HG03439 (cell line): Measurements from ENCODE around the gene ZFP36L1.

Source experiments
- ATAC-seq: cut with Tn5 transposase; IDR thresholded peaks from one replicate; pipeline ENCODE4 v1.9.1; 2021; ENCODE audit warnings: mild to moderate bottlenecking, moderate library complexity; ENCODE audit not compliant: unreplicated experiment

Gene ZFP36L1

GRCh38 chr14:68816183-68816942, 23.5 kb upstream of the ZFP36L1 start:
- peak; percentile 46 for ATAC-seq

DNA sequence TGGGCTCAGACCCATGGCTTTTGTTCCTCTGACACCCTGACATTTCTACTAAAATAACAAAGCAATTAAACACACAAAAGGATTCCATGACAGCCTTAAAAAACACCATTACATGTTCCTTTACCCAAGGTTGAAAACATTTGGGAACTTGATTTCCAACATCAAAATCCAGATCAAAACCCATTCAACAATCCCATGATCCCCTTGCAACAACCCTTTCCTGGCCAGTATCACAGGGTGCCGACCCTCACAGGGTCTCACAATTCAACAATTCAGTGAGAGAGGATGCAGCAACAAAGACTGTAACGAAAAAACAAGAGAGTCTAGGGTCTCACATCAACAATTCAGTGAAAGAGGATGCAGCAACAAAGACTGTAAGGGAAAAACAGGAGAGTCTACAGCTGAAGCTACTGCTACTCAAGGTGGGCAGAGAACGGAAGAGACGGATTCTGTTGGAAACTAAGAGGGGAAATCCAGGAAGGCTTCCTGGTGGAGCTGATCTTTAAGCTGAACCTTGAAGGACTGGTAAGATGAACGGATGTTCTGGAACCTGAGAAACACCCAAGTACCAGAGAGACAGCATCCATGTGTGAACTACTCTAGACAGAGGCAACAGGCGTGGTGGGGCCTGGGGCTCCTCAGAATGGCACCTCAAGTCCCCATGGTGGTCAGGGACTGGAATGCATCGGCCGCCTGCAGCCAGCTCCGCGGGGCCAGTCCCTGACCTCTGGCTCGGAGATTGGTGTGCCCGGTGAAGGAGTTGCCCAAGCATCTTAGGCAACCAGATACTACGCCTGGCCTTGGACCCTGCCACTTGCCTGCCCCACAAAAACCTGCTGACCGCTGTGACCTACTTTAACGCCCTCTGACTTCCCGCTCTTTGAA, 22.7 kb upstream of the ZFP36L1 start:
- peak; percentile 15 for ATAC-seq

DNA sequence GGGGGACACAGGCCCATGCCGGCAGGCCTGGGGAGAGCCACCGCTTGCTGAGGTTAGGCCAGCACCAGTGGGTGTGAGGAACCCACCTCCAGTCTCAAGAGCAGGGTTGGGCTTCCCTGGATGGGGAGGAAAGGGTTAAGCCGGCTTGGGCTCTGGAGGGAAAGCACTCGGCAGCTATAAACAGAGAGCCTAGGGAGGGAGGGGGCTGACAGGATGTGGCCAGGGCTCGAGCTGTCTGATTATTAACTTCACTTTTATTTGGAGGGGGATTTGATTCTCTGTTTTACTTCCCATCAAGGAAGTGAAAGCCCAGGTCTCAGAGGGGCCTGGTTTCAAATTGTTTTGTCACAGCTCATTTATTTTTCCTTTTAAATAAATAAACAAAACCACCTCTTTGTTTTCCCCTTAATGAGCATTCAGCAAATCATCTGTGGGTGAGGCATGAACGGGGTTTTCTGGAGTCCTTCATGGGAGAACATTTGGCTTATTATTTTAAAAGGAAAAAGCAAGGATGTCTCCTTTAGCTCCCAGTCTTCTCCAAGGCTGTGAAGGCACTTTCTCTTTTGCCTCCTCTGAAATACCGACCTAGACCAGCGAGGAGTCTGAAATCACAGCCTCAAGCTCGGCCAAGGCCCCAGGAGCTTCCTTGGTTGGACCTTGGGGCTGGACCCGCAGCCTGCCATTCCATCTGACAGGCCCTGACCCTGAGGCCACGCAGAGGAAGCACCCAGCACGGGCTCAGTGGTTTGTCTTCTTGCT, 21.9 kb upstream of the ZFP36L1 start:
- no peak for ATAC-seq

DNA sequence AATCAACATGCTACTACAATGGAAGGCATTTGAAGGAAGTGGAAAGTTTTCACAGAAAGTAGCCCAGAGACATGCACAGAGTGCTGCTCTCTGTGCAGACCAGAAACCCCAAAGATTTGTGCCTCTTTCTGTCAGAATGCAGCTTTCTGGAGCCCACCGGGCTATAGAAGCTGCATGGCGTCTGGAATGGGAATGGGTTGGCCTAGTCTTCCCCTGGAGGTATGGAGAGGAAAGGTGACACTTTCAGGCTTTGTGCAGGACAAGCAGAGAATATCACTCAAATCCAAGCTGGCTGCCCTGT, 21.3 kb upstream of the ZFP36L1 start:
- ATAC-seq: no peak

- no peak for ATAC-seq
Measured at GRCh38 chr14:68813318-68813838, 20.5 kb upstream of the ZFP36L1 start.

DNA sequence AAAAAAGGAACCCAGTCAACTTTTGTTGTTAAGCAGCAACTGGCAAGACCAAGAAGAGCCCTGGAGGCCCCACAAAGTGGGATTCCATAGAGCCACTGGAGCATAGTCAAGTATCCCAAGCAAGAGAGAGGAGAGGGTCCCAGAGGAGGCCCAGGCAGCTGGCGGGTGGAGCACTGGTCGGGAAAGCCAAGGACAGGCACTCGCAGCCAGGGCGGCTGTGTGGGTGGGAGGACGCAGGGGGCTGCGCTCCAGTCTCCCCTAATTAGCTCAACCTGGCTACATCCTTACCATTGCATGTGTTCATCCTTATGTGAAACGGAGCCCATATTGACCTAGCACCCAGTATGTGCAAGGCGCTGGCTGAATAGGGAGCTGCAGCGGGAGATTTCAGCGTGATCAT, 18.3 kb upstream of the ZFP36L1 start:
- no peak for ATAC-seq

DNA sequence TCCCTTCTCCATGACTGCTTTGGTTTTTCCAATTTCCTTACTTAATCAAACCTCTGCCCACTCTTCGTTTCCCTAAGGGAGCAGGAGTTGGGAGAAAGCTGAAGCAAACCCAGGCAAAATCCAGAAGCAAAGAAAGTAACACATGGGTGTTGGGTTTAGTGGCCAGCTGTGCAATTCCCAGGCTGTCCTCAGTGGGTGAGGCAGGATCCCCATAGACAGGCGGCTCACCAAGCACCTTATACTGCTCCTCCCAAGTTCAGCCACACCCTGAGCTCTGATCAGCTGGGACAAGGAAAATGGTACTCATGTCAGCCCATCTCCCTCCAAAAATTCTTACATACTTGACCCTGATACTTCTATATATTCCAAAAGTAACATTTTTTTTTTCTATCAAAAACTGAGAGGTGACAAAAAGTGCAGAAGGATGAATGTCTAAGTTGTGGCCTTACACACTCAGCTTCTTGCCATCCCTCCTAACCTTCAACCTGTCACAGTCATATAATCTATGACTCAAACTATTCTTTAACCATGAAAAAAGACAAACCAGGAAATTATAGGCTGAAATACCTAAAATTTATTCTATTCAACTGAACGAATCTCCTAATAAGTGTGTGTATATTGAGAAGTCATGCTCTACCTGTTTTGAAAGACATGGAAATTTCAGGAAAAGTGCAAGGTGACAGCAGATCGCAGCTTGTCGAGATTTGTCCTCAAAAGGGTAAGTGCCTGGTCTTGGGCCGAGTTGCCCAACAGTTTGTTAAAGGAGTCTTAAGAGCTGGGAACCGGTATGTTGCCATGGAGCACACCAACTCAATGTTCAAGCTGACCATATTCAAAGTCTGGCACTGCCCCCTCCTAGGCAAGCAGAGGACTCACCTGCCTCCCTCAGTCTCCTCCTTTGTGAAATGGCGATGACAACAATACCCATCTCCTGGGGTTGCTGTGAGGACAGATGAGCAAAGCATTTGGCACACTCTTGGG, 17.6 kb upstream of the ZFP36L1 start:
- no peak for ATAC-seq

DNA sequence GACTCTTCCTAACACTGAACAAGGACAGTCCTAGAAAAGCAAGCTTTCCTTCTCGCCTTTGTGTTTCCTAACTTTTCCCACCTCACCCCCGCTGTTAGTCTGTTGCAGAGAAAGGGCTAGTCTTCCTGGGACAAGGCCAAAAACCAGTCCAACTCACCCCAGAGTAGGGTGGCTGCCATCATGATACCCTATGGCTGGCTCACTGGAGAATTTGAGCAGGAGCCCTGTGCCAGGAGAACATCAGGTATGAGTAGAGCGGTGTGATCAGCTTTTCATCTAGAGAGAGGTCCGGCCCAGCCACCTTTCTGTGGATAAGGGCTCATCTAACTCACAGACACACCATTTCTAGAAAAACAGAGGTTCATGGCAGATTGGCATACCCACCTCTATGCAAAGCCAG, 16.7 kb upstream of the ZFP36L1 start:
- ATAC-seq: no peak

GRCh38 chr14:68808696-68809480, 16.0 kb upstream of the ZFP36L1 start:
- ATAC-seq: no peak

DNA sequence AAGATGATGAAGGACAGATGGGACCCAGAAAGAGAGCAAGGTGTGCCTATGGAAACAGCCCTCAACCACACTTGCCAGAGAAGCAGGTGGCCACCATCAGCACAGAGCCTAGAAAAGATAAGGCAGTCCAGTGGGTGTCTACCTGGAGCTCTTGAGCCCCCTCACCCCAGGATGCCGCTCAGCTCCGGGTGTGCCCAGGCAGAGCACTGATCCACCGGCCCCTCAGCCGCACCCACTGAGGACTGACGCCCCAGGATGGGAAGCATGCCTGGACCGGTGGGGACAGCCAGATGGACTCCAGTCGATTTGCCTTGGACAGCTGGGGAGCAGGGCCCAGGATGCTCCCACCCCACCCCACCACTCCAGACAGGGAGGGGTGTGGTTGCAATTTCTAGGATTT, 15.1 kb upstream of the ZFP36L1 start:
- ATAC-seq: no peak

DNA sequence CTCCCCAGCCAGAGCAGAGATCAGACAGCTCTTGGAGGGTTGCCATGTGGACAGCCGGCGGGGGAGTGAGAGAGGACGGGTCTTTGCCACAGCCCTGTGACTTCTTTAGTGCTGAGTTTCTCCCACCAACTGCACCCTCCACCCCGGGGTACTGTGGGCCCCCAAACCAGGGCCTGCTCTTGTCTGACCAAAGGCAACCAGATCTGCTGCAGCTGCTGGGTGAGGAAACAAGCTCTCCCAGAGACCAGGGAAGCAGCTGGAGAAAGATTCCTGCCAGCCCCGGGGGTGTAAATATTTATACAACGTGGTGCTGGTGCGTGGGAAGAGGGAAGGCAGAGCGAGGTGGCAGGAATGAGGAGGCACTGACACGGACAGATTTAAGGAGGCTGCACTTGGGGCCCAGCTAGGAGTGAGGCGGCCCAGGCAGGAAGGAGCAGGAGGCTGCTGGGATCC, 14.3 kb upstream of the ZFP36L1 start:
- no peak for ATAC-seq

GRCh38 chr14:68806526-68807147, 13.8 kb upstream of the ZFP36L1 start:
- ATAC-seq: no peak

- no peak for ATAC-seq
Measured at GRCh38 chr14:68805414-68805813, 12.5 kb upstream of the ZFP36L1 start.

GRCh38 chr14:68801631-68802030, 8.8 kb upstream of the ZFP36L1 start:
- ATAC-seq: no peak

DNA sequence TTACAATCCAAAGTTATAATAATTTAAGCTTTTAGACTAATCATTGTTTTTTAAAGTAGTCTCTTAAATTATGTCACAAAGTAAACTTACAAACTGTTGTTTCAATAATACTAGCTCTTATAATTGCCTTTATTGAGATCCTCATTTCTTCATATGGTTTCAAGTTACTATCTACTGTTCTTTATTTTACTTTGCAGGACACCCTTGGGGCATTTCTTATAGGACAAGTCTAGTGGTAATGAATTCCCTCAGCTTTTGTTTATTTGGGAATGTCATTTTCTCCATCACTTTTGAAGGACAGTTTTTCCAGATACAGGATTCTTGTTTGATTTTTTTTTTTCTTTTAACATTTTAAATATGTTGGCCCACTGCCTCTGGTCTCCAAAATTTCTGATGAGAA, 8.1 kb upstream of the ZFP36L1 start:
- ATAC-seq: no peak

- ATAC-seq: no peak
Measured at GRCh38 chr14:68800390-68800789, 7.5 kb upstream of the ZFP36L1 start.

DNA sequence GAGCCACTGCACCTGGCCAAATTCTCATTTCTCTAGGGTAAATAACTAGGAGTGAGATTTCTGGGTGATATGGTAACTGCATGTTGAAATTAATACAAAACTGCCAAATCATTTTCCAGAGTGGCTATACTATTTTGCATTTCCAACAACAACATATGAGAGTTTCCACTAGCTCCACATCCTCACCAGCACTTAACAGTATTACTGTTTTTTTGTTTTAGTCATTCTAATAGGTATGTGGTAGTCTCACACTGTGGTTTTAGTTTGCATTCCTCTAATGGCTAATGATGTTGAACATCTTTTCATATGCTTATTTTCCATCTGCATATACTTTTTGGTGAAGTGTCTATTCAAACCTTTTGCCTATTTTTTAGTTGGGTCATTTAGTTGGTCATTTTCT, 5.8 kb upstream of the ZFP36L1 start:
- no peak for ATAC-seq

DNA sequence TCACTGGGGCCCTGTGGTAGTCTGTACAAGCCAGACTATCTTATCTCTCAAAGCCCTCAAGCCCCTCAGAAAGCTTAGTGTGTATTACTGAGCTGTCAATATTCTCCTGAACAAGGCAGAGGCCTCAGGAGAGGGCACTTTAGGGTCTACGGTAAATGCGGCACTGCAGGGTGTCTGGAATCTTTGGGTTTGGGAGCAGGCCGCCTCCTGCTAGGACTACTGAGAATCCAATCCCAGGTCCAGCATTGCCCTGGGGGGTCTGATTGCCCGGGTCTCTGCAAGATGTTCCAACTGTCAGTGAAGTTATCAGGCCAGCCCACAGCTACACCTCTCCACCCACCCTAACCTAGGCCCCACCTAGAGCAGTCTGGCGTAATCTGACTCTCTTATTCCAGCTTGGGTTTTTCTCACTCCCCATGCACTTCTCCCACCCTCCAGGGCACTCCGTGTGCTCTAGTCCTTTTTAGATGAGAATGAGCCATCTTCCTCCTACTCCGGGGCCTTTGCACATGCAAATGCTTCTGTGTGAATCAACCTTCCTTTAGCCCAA, 4.3 kb upstream of the ZFP36L1 start:
- ATAC-seq: no peak
